Body of pancreas (tissue), 4 donors: ENCODE data around the gene STIM2. TPM values are rescaled to one million over a fixed set of nuclear protein-coding genes. Genes with fewer than 3 reads are reported as not detected.

Source experiments
- ATAC-seq: fragments of 150-250 bp; one replicate; pipeline ENCODE4 v1.9.1; 2016
- DNase-seq, 4 donors: peaks; one replicate each; pipeline ENCODE4 v3.0.0-alpha.2; 2019
- H3K27ac ChIP-seq, 4 donors: fragments of 200-600 bp; sonication (generic); 1 replicate in 3 of 4; 2 replicates in 1 of 4; pipeline versions ENCODE4 v1.5.1 to v1.6.1; 2016 to 2019; ENCODE audit warnings: mild to moderate bottlenecking in 1 of 4, mixed read lengths in 1 of 4, moderate library complexity in 1 of 4
- H3K27me3 ChIP-seq, 2 donors: fragments of 200-600 bp; sonication (generic); one replicate each; pipeline ENCODE4 v1.6.0; 2016; ENCODE audit warnings: mild to moderate bottlenecking in 1 of 2
- H3K36me3 ChIP-seq, 2 donors: fragments of 200-600 bp; sonication (generic); replicated peaks in 1 of 2; 2 replicates each; pipeline ENCODE4 v1.5.1; 2016; ENCODE audit warnings: low read depth in 2 of 2; ENCODE audit not compliant: insufficient read depth in 1 of 2
- H3K4me1 ChIP-seq: fragments of 200-600 bp; sonication (generic); one replicate; pipeline ENCODE4 v1.6.0; 2016
- H3K4me3 ChIP-seq, 2 donors: fragments of 200-600 bp; sonication (generic); 1 replicate in 1 of 2; 2 replicates in 1 of 2; pipeline ENCODE4 v1.5.1; 2016 to 2019
- H3K9me3 ChIP-seq, 3 donors: fragments of 200-600 bp; sonication (generic); 1 replicate in 2 of 3; 2 replicates in 1 of 3; pipeline ENCODE4 v1.5.1; 2016
- CTCF ChIP-seq, 7 experiments: fragments of 450-650 bp in 4 of 7; fragments of 200-600 bp in 3 of 7; sonication (generic) in 3 of 7; IDR thresholded peaks; one replicate each; pipeline ENCODE4 v1.5.1; 2016 to 2019; ENCODE audit warnings: antibody characterized with exemption in 7 of 7
- POLR2A ChIP-seq, 3 donors: fragments of 450-650 bp; IDR thresholded peaks; one replicate each; pipeline ENCODE4 v1.6.1; 2016; ENCODE audit warnings: antibody characterized with exemption in 3 of 3, mild to moderate bottlenecking in 2 of 3
- WGBS, 2 donors: methylation state at CpG; one replicate each; pipeline ENCODE4 v1.1.5; 2017; 5-methylcytosine and 5-hydroxymethylcytosine counted together
- intact Hi-C: fragments of 100-400 bp; cut with DNase I; formaldehyde crosslinking; loops from one replicate; pipeline ENCODE4 v1.15.1; 2023
- total RNA-seq, 2 donors: library from RNA; depleted of rRNA; stranded (reverse); fragments of >200 nt; gene quantifications; one replicate each; pipeline ENCODE4 v1.1.0, GENCODE V29; 2016

STIM2 gene
- total RNA-seq, 2 donors from 2014 or later = 10.9 to 53.4 TPM

- Histone ChIP-seq H3K4me3 (no peak overlapping the region), H3K9me3 (no peaks in the 10 kb centered on the region), H3K27me3 (no peaks in the 10 kb centered on the region), H3K36me3 (no peaks in the 10 kb centered on the region), H3K4me1 (peaks cover 56% of the 10 kb centered on the region), H3K27ac (peak overlapping the region in 1 of 4 donors; percentile 13)
- intact Hi-C loops = no loop called here
- WGBS, 2 donors = 43 to 51% methylated on average over 3 of the region's 3 CpGs
- TF ChIP-seq POLR2A (IDR thresholded peaks at IDR 0.05) = no peak
- DNase-seq (no peak), ATAC-seq (no peak)
These were observed 4.3 kb downstream of the STIM2 start for GRCh38 chr4:26864899-26865298.

GRCh38 chr4:26866203-26866602 lies 5.6 kb downstream of the STIM2 start:
- ATAC-seq (no peak), DNase-seq (no peak)
- no peak overlapping the region for H3K4me3 ChIP-seq
- H3K27me3 ChIP-seq = no peaks in the 10 kb centered on the region
- H3K4me1 ChIP-seq = peaks cover 55% of the 10 kb centered on the region
- TF ChIP-seq POLR2A (IDR thresholded peaks at IDR 0.05) (no peak), CTCF (IDR thresholded peaks at IDR 0.05) (no peak)
- H3K27ac ChIP-seq = no peak overlapping the region
- intact Hi-C loops = no loop called here
- 75 to 78% methylated on average over 1 of the region's 1 CpG for WGBS, 2 donors
- no peaks in the 10 kb centered on the region for H3K36me3 ChIP-seq
- no peaks in the 10 kb centered on the region for H3K9me3 ChIP-seq

GRCh38 chr4:26866781-26867180 lies 6.1 kb downstream of the STIM2 start:
- TF ChIP-seq POLR2A (IDR thresholded peaks at IDR 0.05) (no peak), CTCF (IDR thresholded peaks at IDR 0.05) (no peak)
- DNase-seq (no peak), ATAC-seq (no peak)
- Histone ChIP-seq H3K4me3 (no peak overlapping the region), H3K9me3 (no peaks in the 10 kb centered on the region), H3K27ac (no peak overlapping the region), H3K4me1 (peaks cover 55% of the 10 kb centered on the region), H3K36me3 (no peaks in the 10 kb centered on the region), H3K27me3 (no peaks in the 10 kb centered on the region)
- intact Hi-C loops = no loop called here
- 72 to 76% methylated on average over 2 of the region's 2 CpGs for WGBS, 2 donors

GRCh38 chr4:26867914-26868684 lies 7.5 kb downstream of the STIM2 start:
- Histone ChIP-seq H3K27me3 (no peaks in the 10 kb centered on the region), H3K27ac (peak overlapping the region in 1 of 4 donors; percentile 24), H3K9me3 (no peaks in the 10 kb centered on the region), H3K4me3 (no peak overlapping the region), H3K36me3 (no peaks in the 10 kb centered on the region), H3K4me1 (peaks cover 46% of the 10 kb centered on the region)
- TF ChIP-seq CTCF (IDR thresholded peaks at IDR 0.05) = no peak
- TF ChIP-seq POLR2A (IDR thresholded peaks at IDR 0.05) = no peak
- ATAC-seq (no peak), DNase-seq (peak in 1 of 4 donors; percentile 18)
- 32 to 34% methylated on average over 3 of the region's 3 CpGs for WGBS, 2 donors
- intact Hi-C loops = no loop called here

GRCh38 chr4:26870576-26871262 lies 10.1 kb downstream of the STIM2 start:
- Histone ChIP-seq H3K27ac (no peak overlapping the region), H3K9me3 (no peaks in the 10 kb centered on the region), H3K4me3 (no peak overlapping the region), H3K4me1 (peaks cover 32% of the 10 kb centered on the region), H3K27me3 (no peaks in the 10 kb centered on the region), H3K36me3 (no peaks in the 10 kb centered on the region)
- DNase-seq (no peak), ATAC-seq (no peak)
- TF ChIP-seq CTCF (IDR thresholded peaks at IDR 0.05) (no peak), POLR2A (IDR thresholded peaks at IDR 0.05) (no peak)
- 94% methylated on average over 2 of the region's 2 CpGs for WGBS, 2 donors
- intact Hi-C loops = no loop called here
